ENCODE measurements around the gene ASTN2.

DNA sequence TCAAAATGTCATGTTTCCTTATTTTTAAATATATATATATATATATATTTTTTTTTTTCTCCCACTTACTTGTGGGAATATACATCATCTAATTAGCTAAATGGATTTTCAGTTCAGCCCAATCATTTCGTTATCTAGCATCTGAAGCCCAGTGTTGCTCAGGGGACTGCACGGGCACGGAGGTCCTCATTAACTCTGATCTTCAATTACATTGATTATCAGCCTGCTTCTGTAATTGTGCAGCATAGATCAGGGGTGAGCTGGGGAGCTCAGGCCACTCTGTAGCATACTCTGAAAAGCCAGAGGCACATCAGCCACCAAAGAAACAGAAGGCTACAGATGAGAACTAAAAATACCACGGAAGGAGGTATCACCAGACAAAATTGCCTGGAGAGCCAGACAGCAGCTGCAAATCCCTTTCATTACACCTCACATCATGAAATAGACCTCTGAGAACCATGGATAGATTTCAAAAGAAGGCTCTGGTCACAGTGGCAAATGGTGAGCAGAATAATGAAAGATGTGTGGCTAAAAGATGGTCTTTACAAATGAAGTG is 401.3 kb downstream of the ASTN2 start:
- no peak for TF ChIP-seq ZFP36 (IDR thresholded peaks at IDR 0.05; ENCODE audit: low read depth, low read length, partially characterized antibody)
- no peak for TF ChIP-seq CEBPB (tag; IDR thresholded peaks at IDR 0.05)
- TF ChIP-seq NCOA2 (IDR thresholded peaks at IDR 0.05; ENCODE audit: partially characterized antibody in 2 of 2): no peak
- no peak for TF ChIP-seq PTBP1 (IDR thresholded peaks at IDR 0.05; ENCODE audit: low read depth, low read length)
- TF ChIP-seq MAFG (tag; conservative IDR thresholded peaks at IDR 0.05): no peak
- no peak for TF ChIP-seq JUND (IDR thresholded peaks at IDR 0.05; ENCODE audit: borderline replicate concordance, low read depth, low read length)
- TF ChIP-seq JUND (tag; IDR thresholded peaks at IDR 0.05; ENCODE audit: borderline replicate concordance, low read depth, low read length): no peak
- no peak for TF ChIP-seq TAF1 (IDR thresholded peaks at IDR 0.05; ENCODE audit: control insufficient read depth, extremely low read depth, insufficient read depth, low read length, severe bottlenecking)
- TF ChIP-seq TRIM28 (IDR thresholded peaks at IDR 0.05): no peak
- TF ChIP-seq ESRRA (IDR thresholded peaks at IDR 0.05; ENCODE audit: borderline replicate concordance, low read depth): no peak
- no peak for TF ChIP-seq GTF2F1 (IDR thresholded peaks at IDR 0.05; ENCODE audit: low read depth, low read length)

All from K562 (cell line).